Type B pancreatic cell (in vitro differentiated cells): ENCODE data around the gene ZPLD1. TPM values are rescaled to one million over a fixed set of nuclear protein-coding genes. Genes with fewer than 3 reads are reported as not detected.

Experiments used
- DNase-seq: peaks from one replicate; pipeline ENCODE4 v3.0.0; 2021; ENCODE audit warnings: mixed read lengths; ENCODE audit not compliant: unreplicated experiment; ENCODE audit errors: extremely low spot score
- H3K27ac Mint-ChIP-seq: 2 replicates; pipeline ENCODE4 v1.8.0; 2021; ENCODE audit warnings: mild to moderate bottlenecking, mixed read lengths
- H3K27me3 Mint-ChIP-seq: 2 replicates; pipeline ENCODE4 v1.8.0; 2021; ENCODE audit warnings: mixed read lengths
- H3K36me3 Mint-ChIP-seq: 2 replicates; pipeline ENCODE4 v1.8.0; 2021; ENCODE audit warnings: mixed read lengths
- H3K4me1 Mint-ChIP-seq: one replicate; pipeline ENCODE4 v1.8.0; 2021; ENCODE audit warnings: mixed read lengths; ENCODE audit not compliant: unreplicated experiment
- H3K4me3 Mint-ChIP-seq: 2 replicates; pipeline ENCODE4 v1.8.0; 2021; ENCODE audit warnings: mild to moderate bottlenecking, mixed read lengths
- H3K9me3 Mint-ChIP-seq: 2 replicates; pipeline ENCODE4 v1.8.0; 2021; ENCODE audit warnings: mixed read lengths
- total RNA-seq: library from RNA; stranded (reverse); gene quantifications from 2 replicates; pipeline ENCODE4 v1.2.1, GENCODE V29; 2021; ENCODE audit warnings: low replicate concordance
- TF ChIP-seq, protein P1 (sequence below): fragments of 200-600 bp; sonication (generic); conservative IDR thresholded peaks from 2 replicates; pipeline ENCODE4 v1.5.0; 2021; ENCODE audit warnings: antibody characterized with exemption, mild to moderate bottlenecking

ZPLD1 gene
- total RNA-seq, 1 donor from 2014 or later = 1.5 TPM

DNA sequence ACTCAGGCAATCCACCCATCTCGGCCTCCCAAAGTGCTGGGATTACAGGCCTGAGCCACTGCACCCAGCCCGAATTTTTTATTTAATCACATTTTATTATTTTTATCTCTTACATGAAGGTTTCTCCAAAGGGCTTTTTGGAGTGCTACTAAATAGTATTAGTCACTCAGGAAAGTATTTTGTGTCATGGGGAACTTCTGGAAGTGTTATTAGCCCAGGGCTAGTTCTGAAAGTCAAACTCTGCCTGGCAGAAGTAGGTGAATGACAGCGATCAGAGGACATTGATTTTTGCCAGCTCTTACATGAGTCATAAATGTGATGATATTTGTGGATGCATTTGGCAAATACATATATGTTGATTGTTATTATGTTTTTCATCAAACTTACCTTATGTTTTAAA, 48.7 kb downstream of the ZPLD1 start:
- no peak overlapping the region for H3K4me3 Mint-ChIP-seq

GRCh38 chr3:102484363-102484762, 49.5 kb downstream of the ZPLD1 start:
- H3K27me3 Mint-ChIP-seq = no peaks in the 10 kb centered on the region
- H3K4me1 Mint-ChIP-seq = peaks cover 6% of the 10 kb centered on the region
- no peak overlapping the region for H3K27ac Mint-ChIP-seq
- H3K4me3 Mint-ChIP-seq = no peak overlapping the region
- H3K36me3 Mint-ChIP-seq = no peaks in the 10 kb centered on the region
- TF ChIP-seq, protein P1, sequence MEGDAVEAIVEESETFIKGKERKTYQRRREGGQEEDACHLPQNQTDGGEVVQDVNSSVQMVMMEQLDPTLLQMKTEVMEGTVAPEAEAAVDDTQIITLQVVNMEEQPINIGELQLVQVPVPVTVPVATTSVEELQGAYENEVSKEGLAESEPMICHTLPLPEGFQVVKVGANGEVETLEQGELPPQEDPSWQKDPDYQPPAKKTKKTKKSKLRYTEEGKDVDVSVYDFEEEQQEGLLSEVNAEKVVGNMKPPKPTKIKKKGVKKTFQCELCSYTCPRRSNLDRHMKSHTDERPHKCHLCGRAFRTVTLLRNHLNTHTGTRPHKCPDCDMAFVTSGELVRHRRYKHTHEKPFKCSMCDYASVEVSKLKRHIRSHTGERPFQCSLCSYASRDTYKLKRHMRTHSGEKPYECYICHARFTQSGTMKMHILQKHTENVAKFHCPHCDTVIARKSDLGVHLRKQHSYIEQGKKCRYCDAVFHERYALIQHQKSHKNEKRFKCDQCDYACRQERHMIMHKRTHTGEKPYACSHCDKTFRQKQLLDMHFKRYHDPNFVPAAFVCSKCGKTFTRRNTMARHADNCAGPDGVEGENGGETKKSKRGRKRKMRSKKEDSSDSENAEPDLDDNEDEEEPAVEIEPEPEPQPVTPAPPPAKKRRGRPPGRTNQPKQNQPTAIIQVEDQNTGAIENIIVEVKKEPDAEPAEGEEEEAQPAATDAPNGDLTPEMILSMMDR = no peak
- no peak for DNase-seq
- peaks cover 5% of the 10 kb centered on the region for H3K9me3 Mint-ChIP-seq

More for the DNA sequence above, 48.7 kb downstream of the ZPLD1 start:
- TF ChIP-seq, protein P1 = no peak
- H3K9me3 Mint-ChIP-seq = no peaks in the 10 kb centered on the region
- H3K36me3 Mint-ChIP-seq = no peaks in the 10 kb centered on the region
- no peak for DNase-seq
- peaks cover 6% of the 10 kb centered on the region for H3K4me1 Mint-ChIP-seq
- no peak overlapping the region for H3K27ac Mint-ChIP-seq
- no peaks in the 10 kb centered on the region for H3K27me3 Mint-ChIP-seq

- H3K27ac Mint-ChIP-seq = no peak overlapping the region
- TF ChIP-seq, protein P1 = no peak
- no peak overlapping the region for H3K4me3 Mint-ChIP-seq
- DNase-seq = no peak
- no peaks in the 10 kb centered on the region for H3K27me3 Mint-ChIP-seq
- no peaks in the 10 kb centered on the region for H3K36me3 Mint-ChIP-seq
- H3K9me3 Mint-ChIP-seq = peaks cover 5% of the 10 kb centered on the region
- no peaks in the 10 kb centered on the region for H3K4me1 Mint-ChIP-seq
These were observed 50.9 kb downstream of the ZPLD1 start for GRCh38 chr3:102485701-102486100.

GRCh38 chr3:102488331-102488730, 53.5 kb downstream of the ZPLD1 start:
- Mint-ChIP-seq H3K27me3 (no peaks in the 10 kb centered on the region), H3K9me3 (peaks cover 5% of the 10 kb centered on the region), H3K4me1 (no peaks in the 10 kb centered on the region), H3K4me3 (no peak overlapping the region), H3K27ac (no peak overlapping the region), H3K36me3 (no peaks in the 10 kb centered on the region)
- TF ChIP-seq, protein P1 = no peak
- no peak for DNase-seq

DNA sequence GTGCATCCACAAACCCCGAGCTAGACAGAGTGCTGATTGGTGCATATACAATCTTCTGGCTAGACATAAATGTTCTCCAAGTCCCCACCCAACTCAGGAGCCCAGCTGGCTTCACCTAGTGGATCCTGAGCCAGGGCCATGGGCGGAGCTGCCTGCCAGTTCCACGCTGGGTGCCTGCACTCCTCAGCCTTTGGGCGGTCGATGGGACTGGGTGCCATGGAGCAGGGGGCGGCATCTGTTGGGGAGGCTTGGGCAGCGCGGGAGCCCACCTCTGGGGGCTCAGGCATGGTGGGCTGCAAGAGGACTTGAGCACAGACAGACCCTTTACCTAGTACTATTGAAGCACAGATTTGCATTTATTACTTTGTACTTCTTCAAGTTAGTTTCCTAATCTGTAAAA, 57.5 kb downstream of the ZPLD1 start:
- TF ChIP-seq, protein P1 = no peak
- Mint-ChIP-seq H3K4me1 (no peaks in the 10 kb centered on the region), H3K27me3 (no peaks in the 10 kb centered on the region), H3K27ac (no peak overlapping the region), H3K4me3 (no peak overlapping the region), H3K36me3 (no peaks in the 10 kb centered on the region), H3K9me3 (peaks cover 5% of the 10 kb centered on the region)
- DNase-seq = no peak

DNA sequence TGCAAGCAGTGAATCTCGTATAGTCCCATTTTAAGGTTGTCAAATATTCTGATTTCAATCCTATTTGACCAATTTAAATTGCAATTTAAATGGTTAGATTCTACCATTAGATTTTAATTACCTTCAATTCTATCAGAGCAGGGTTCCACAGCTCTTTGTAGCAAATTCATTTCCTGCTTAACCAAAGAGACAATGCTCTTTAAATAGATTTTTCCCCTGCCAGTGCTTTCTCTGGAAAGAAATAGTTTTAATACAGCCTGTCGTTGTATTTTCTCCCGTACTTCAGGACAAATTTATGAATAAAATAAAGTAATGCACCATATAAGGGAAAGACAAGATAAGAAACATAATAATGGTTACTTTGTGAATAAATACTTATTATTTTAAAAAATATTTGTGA, 62.8 kb downstream of the ZPLD1 start:
- H3K9me3 Mint-ChIP-seq = no peaks in the 10 kb centered on the region
- H3K4me3 Mint-ChIP-seq = no peak overlapping the region
- DNase-seq = no peak
- H3K27me3 Mint-ChIP-seq = no peaks in the 10 kb centered on the region
- no peaks in the 10 kb centered on the region for H3K4me1 Mint-ChIP-seq
- TF ChIP-seq, protein P1 = no peak
- H3K27ac Mint-ChIP-seq = no peak overlapping the region
- H3K36me3 Mint-ChIP-seq = no peaks in the 10 kb centered on the region
